Measurements from ENCODE around the gene PCAT6. TPM values are rescaled to one million over a fixed set of nuclear protein-coding genes. Genes with fewer than 3 reads are reported as not detected.
A peak's percentile ranks its signal among the peaks of the same experiment; 100 is the strongest.

The PCAT6 gene
- polyA plus RNA-seq, 2 of the 4 experiments (the other 2 are of a cell fraction) = 2.3 to 2.4 TPM

GRCh38 chr1:202858789-202859414, 48.1 kb downstream of the PCAT6 start (continued):
- TF ChIP-seq PHF8 (IDR thresholded peaks at IDR 0.05; ENCODE audit: borderline replicate concordance, low read depth) (no peak), ZC3H11A (IDR thresholded peaks at IDR 0.05) (no peak), CHD4 (IDR thresholded peaks at IDR 0.05; ENCODE audit: borderline replicate concordance) (no peak)

GRCh38 chr1:202860744-202861419, 50.1 kb downstream of the PCAT6 start:
- 10% methylated on average over 36 of the region's 50 CpGs for WGBS (ENCODE audit: missing lambda C conversion rate)
- TF ChIP-seq RNF2 (IDR thresholded peaks at IDR 0.05; ENCODE audit: borderline replicate concordance, low read depth) = peak; percentile 57; the same call in 1 of the 2 replicates
- TF ChIP-seq, protein P1, sequence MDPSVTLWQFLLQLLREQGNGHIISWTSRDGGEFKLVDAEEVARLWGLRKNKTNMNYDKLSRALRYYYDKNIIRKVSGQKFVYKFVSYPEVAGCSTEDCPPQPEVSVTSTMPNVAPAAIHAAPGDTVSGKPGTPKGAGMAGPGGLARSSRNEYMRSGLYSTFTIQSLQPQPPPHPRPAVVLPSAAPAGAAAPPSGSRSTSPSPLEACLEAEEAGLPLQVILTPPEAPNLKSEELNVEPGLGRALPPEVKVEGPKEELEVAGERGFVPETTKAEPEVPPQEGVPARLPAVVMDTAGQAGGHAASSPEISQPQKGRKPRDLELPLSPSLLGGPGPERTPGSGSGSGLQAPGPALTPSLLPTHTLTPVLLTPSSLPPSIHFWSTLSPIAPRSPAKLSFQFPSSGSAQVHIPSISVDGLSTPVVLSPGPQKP (IDR thresholded peaks at IDR 0.05; ENCODE audit: low read depth, low read length) = no peak
- TF ChIP-seq CBX8 (IDR thresholded peaks at IDR 0.05) = no peak
- H3K4me3 ChIP-seq = peak overlapping the region; percentile 74
- FAIRE-seq (no peak), DNase-seq (ENCODE audit: low read depth in 1 of 2, low spot score in 1 of 2) (peak; percentile 55 to 57), ATAC-seq (peak; percentile 69 to 82)
- H3K4me1 ChIP-seq = no peaks in the 10 kb centered on the region; the same call in 2 of the 3 replicates
- H3K27ac ChIP-seq = peak overlapping the region in 1 of 2 experiments; percentile 66; a peak in 3 of 6 replicates
- H3K9me3 ChIP-seq = no peaks in the 10 kb centered on the region
- H3K4me2 ChIP-seq = peak overlapping the region; percentile 88
- CTCF ChIA-PET = interaction anchor here (0.6 to 2.5 kb wide), 5 partner anchors 9 to 1848 kb away, joined by 3 to 13 read pairs (median 3); no protein-coding TSS in a partner anchor
- POLR2A ChIA-PET = interaction anchor here (1.0 to 2.1 kb wide), 5 partner anchors 18 to 66 kb away, joined by 3 to 6 read pairs (median 4); partner anchors contain the start of genes KDM5B, KLHL12 and RABIF

Small RNA genes within 50 kb of the gene (small RNA-seq; reads per million reads assigned to genes)
- 0 to 1.4 (median 0) reads per million in 6 experiments for gene AC098934.3

Other genes with a start within 250 kb of the PCAT6 start
- 0.03 TPM in 2 replicates for gene SYT2, start 100.5 kb upstream of the PCAT6 start, polyA plus RNA-seq (2011; rRNA removed)
- gene SYT2, start 100.5 kb upstream of the PCAT6 start, polyA plus RNA-seq (2017; fragmentation: RNase III; extraction: RNeasy Plus Mini Kit Qiagen cat#74134 plus additional on column Dnase treatment) = 0.01 to 0.04 TPM (median 0.03 TPM) in 3 replicates
- 44.3 and 45.1 TPM in 2 replicates for gene KDM5B, start 2.5 kb upstream of the PCAT6 start, polyA plus RNA-seq (2011; rRNA removed)
- 14.1 to 16.4 TPM (median 15.8 TPM) in 3 replicates for gene KDM5B, start 2.5 kb upstream of the PCAT6 start, polyA plus RNA-seq (2017; fragmentation: RNase III; extraction: RNeasy Plus Mini Kit Qiagen cat#74134 plus additional on column Dnase treatment)
- 22.1 and 23.8 TPM in 2 replicates for gene RABIF, start 78.2 kb downstream of the PCAT6 start, polyA plus RNA-seq (2011; rRNA removed)
- 16.0 to 16.8 TPM (median 16.4 TPM) in 3 replicates for gene RABIF, start 78.2 kb downstream of the PCAT6 start, polyA plus RNA-seq (2017; fragmentation: RNase III; extraction: RNeasy Plus Mini Kit Qiagen cat#74134 plus additional on column Dnase treatment)
- 59.4 and 60.3 TPM in 2 replicates for gene KLHL12, start 116.3 kb downstream of the PCAT6 start, polyA plus RNA-seq (2011; rRNA removed)
- 18.2 to 19.9 TPM (median 19.4 TPM) in 3 replicates for gene KLHL12, start 116.3 kb downstream of the PCAT6 start, polyA plus RNA-seq (2017; fragmentation: RNase III; extraction: RNeasy Plus Mini Kit Qiagen cat#74134 plus additional on column Dnase treatment)
- 131 and 149 TPM in 2 replicates for gene ADIPOR1, start 147.4 kb downstream of the PCAT6 start, polyA plus RNA-seq (2011; rRNA removed)
- gene ADIPOR1, start 147.4 kb downstream of the PCAT6 start, polyA plus RNA-seq (2017; fragmentation: RNase III; extraction: RNeasy Plus Mini Kit Qiagen cat#74134 plus additional on column Dnase treatment) = 51.4 to 56.4 TPM (median 55.2 TPM) in 3 replicates
- gene CYB5R1, start 156.3 kb downstream of the PCAT6 start, polyA plus RNA-seq (2011; rRNA removed) = 15.9 and 19.0 TPM in 2 replicates
- 16.5 to 19.3 TPM (median 19.3 TPM) in 3 replicates for gene CYB5R1, start 156.3 kb downstream of the PCAT6 start, polyA plus RNA-seq (2017; fragmentation: RNase III; extraction: RNeasy Plus Mini Kit Qiagen cat#74134 plus additional on column Dnase treatment)
- 114 and 123 TPM in 2 replicates for gene TMEM183A, start 196.4 kb downstream of the PCAT6 start, polyA plus RNA-seq (2011; rRNA removed)
- 46.3 to 49.4 TPM (median 48.4 TPM) in 3 replicates for gene TMEM183A, start 196.4 kb downstream of the PCAT6 start, polyA plus RNA-seq (2017; fragmentation: RNase III; extraction: RNeasy Plus Mini Kit Qiagen cat#74134 plus additional on column Dnase treatment)
- gene PPFIA4, start 215.5 kb downstream of the PCAT6 start, polyA plus RNA-seq (2011; rRNA removed) = 0.47 and 1.0 TPM in 2 replicates
- gene PPFIA4, start 215.5 kb downstream of the PCAT6 start, polyA plus RNA-seq (2017; fragmentation: RNase III; extraction: RNeasy Plus Mini Kit Qiagen cat#74134 plus additional on column Dnase treatment) = 0.33 to 0.63 TPM (median 0.44 TPM) in 3 replicates